ENCODE measurements around the gene TSEN2. TPM values are rescaled to one million over a fixed set of nuclear protein-coding genes. Genes with fewer than 3 reads are reported as not detected.

TSEN2 gene
- total RNA-seq, 4 donors from 2014 or later: 16.1 to 26.7 (median 21.4) TPM

DNA sequence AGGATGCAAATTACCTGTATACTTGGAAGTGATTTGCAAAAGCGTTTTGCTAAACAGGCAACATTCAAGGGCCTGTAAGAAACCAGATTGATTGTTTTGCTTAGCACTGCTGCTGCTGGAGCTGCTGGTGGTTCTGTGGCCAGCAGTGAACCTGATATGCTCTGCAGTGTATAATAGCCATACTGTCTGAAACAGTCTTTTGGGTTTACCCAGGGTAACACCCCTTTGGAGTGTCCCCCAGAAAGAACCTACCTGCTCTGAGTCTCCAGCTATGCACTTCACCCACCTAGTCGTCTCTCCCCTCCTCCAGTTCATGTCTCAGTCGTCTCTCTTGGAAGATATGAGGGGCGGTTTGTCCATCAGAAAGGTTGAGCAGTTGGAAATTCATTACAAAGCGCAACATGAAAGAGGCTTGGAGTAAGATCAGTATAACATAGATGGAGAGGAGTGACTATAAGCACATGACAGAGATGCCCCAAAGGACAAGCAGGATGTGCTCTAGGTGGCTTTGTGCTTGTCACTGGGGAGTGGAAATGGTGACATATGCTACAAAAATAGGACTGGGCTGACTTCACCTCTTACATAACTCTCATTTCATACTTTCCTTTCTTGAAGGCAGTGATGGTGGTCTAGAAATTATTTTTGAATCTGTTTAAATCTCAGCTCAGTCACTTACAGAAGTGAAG lies 76.4 kb downstream of the TSEN2 start:
- Histone ChIP-seq H3K27ac (no peak overlapping the region), H3K36me3 (no peaks in the 10 kb centered on the region), H3K4me1 (peaks cover 11 to 66% (median 35%) of the 10 kb centered on the region in 3 donors), H3K9me3 (no peaks in the 10 kb centered on the region), H3K4me3 (no peak overlapping the region), H3K27me3 (no peaks in the 10 kb centered on the region)
- TF ChIP-seq POLR2AphosphoS5 (IDR thresholded peaks at IDR 0.05) (no peak), POLR2A (IDR thresholded peaks at IDR 0.05) (no peak), EP300 (IDR thresholded peaks at IDR 0.05) (no peak)
- TF ChIP-seq, protein P1, sequence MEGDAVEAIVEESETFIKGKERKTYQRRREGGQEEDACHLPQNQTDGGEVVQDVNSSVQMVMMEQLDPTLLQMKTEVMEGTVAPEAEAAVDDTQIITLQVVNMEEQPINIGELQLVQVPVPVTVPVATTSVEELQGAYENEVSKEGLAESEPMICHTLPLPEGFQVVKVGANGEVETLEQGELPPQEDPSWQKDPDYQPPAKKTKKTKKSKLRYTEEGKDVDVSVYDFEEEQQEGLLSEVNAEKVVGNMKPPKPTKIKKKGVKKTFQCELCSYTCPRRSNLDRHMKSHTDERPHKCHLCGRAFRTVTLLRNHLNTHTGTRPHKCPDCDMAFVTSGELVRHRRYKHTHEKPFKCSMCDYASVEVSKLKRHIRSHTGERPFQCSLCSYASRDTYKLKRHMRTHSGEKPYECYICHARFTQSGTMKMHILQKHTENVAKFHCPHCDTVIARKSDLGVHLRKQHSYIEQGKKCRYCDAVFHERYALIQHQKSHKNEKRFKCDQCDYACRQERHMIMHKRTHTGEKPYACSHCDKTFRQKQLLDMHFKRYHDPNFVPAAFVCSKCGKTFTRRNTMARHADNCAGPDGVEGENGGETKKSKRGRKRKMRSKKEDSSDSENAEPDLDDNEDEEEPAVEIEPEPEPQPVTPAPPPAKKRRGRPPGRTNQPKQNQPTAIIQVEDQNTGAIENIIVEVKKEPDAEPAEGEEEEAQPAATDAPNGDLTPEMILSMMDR (IDR thresholded peaks at IDR 0.05): no peak
- WGBS, 2 donors (ENCODE audit: low coverage in 1 of 2): 71 to 87% methylated on average over 2 to 5 of the region's 5 CpGs
- no peak for ATAC-seq

DNA sequence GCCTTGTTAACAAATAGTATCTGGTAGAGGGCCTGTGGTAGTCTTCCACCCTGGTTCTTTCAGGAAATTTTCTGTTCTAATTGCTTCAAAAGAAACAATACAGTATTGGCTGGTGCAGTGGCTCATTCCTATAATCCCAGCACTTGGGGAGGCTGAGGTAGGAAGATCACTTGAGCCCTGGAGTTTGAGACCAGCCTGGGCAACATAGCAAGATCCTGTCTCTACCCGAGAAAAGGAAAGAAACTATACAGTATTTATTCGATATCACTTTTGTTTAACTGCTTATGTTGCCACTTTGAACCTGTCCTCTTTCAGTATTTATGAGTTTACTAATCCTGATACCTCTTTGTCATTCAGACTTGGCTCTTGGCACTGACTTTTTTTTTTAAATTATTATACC lies 77.1 kb downstream of the TSEN2 start:
- ATAC-seq: no peak

DNA sequence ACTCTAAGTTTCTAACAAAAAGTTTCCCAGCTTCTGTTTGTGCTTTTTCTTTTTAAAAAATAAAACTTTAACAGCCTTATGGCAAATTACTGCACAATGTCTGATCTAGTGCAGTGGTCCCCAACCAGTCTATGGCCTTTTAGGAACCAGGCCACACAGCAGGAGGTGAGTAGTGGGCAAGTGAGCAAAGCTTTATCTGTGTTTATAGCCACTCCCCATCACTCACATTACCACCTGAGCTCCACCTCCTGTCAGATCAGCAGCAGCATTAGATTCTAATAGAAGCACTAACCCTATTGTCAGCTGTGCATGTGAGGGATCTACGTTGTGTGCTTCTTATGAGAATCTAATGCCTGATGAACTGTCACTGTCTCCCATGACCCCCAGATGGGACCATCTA lies 78.2 kb downstream of the TSEN2 start:
- TF ChIP-seq POLR2AphosphoS5 (IDR thresholded peaks at IDR 0.05): no peak
- no peak for TF ChIP-seq POLR2A (IDR thresholded peaks at IDR 0.05)
- TF ChIP-seq, protein P1 (IDR thresholded peaks at IDR 0.05): no peak
- no peak for TF ChIP-seq EP300 (IDR thresholded peaks at IDR 0.05)
- no peak overlapping the region for H3K4me3 ChIP-seq
- ATAC-seq: no peak
- H3K9me3 ChIP-seq: peaks cover 0 to 13% (median 0%) of the 10 kb centered on the region in 3 donors
- H3K4me1 ChIP-seq: peaks cover 11 to 58% (median 28%) of the 10 kb centered on the region in 3 donors
- H3K27me3 ChIP-seq: no peaks in the 10 kb centered on the region
- 57 to 63% methylated on average over 1 of the region's 1 CpG for WGBS, 2 donors (ENCODE audit: low coverage in 1 of 2)
- H3K36me3 ChIP-seq: no peaks in the 10 kb centered on the region
- H3K27ac ChIP-seq: peak overlapping the region in 2 of 4 donors; percentile 1 to 43

More for the DNA sequence above, 77.1 kb downstream of the TSEN2 start:
- peaks cover 0 to 7% (median 0%) of the 10 kb centered on the region in 3 donors for H3K9me3 ChIP-seq
- no peaks in the 10 kb centered on the region for H3K36me3 ChIP-seq
- no peak overlapping the region for H3K4me3 ChIP-seq
- TF ChIP-seq EP300 (IDR thresholded peaks at IDR 0.05) (no peak), POLR2AphosphoS5 (IDR thresholded peaks at IDR 0.05) (no peak), POLR2A (IDR thresholded peaks at IDR 0.05) (no peak)
- TF ChIP-seq, protein P1 (IDR thresholded peaks at IDR 0.05): no peak
- H3K4me1 ChIP-seq: peaks cover 11 to 58% (median 28%) of the 10 kb centered on the region in 3 donors
- no peak overlapping the region for H3K27ac ChIP-seq
- WGBS, 2 donors (ENCODE audit: low coverage in 1 of 2): 85 to 100% methylated on average over 2 of the region's 2 CpGs
- no peaks in the 10 kb centered on the region for H3K27me3 ChIP-seq

DNA sequence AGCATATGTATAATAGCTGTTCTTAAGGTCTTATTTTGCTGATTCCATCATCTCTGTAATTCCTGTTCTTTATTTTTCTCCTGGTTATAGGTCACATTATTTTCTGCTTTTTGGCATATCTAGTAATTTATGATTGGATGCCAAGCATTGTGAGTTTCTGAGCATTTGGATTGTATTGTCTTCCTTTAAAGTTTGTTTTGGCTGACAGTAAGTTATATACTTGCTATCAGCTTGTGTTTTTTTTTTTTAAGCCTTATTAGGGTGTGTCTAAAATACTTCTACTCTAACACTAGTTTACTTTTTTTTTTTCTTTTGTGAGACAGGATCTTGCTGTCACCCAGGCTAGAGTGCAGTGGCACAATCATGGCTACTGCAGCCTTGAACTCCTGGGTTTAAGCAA lies 82.7 kb downstream of the TSEN2 start:
- no peak for TF ChIP-seq POLR2AphosphoS5 (IDR thresholded peaks at IDR 0.05)
- no peak for TF ChIP-seq EP300 (IDR thresholded peaks at IDR 0.05)
- no peak for TF ChIP-seq POLR2A (IDR thresholded peaks at IDR 0.05)
- TF ChIP-seq, protein P1 (IDR thresholded peaks at IDR 0.05): no peak
- H3K4me1 ChIP-seq: peaks cover 0 to 15% (median 5%) of the 10 kb centered on the region in 3 donors
- H3K9me3 ChIP-seq: peaks cover 0 to 13% (median 0%) of the 10 kb centered on the region in 3 donors
- ATAC-seq: no peak
- peaks cover 0 to 31% of the 10 kb centered on the region in 2 donors for H3K36me3 ChIP-seq
- H3K27me3 ChIP-seq: no peaks in the 10 kb centered on the region
- no peak overlapping the region for H3K4me3 ChIP-seq
- H3K27ac ChIP-seq: no peak overlapping the region

DNA sequence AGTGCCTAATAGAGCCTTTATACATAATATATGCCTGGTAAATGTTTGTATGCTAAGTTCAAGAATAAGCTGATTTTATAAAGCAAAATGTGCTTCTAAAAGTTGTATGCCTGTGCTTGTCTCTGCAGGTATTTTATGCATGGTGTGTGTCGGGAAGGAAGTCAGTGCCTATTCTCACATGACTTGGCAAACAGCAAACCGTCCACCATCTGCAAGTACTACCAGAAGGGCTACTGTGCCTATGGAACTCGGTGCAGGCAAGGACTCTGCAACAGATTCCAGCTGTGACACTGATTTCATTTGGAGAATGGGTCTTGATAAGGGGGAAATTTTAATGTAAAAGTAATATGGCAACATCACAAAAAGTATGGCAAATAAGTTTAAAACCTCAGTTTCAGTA lies 84.5 kb downstream of the TSEN2 start:
- TF ChIP-seq POLR2A (IDR thresholded peaks at IDR 0.05) (no peak), EP300 (IDR thresholded peaks at IDR 0.05) (no peak), POLR2AphosphoS5 (IDR thresholded peaks at IDR 0.05) (no peak)
- TF ChIP-seq, protein P1 (IDR thresholded peaks at IDR 0.05): no peak
- Histone ChIP-seq H3K4me1 (no peaks in the 10 kb centered on the region), H3K27ac (no peak overlapping the region), H3K27me3 (no peaks in the 10 kb centered on the region), H3K4me3 (no peak overlapping the region), H3K9me3 (peaks cover 0 to 13% (median 0%) of the 10 kb centered on the region in 3 donors), H3K36me3 (peaks cover 0 to 48% of the 10 kb centered on the region in 2 donors)
- 60 to 85% methylated on average over 3 of the region's 3 CpGs for whole genome bisulfite sequencing, 2 donors (ENCODE audit: low coverage in 1 of 2)
- no peak for ATAC-seq
